Natural killer cell (primary cell): ENCODE measurements around the gene OSTC. TPM values are rescaled to one million over a fixed set of nuclear protein-coding genes. Genes with fewer than 3 reads are reported as not detected.

Source experiments
- ATAC-seq, 3 donors: fragments of 150-1000 bp in 2 of 3; fragments of 200-7000 bp in 1 of 3; cut with Tn5 transposase; 1 replicate in 1 of 3; 2 replicates in 2 of 3; pipeline ENCODE4 v1.10.0; 2021; ENCODE audit warnings: mild to moderate bottlenecking in 2 of 3, moderate library complexity in 2 of 3
- DNase-seq, 2 donors: peaks; one replicate each; pipeline versions ENCODE4 v3.0.0 to v3.0.0-alpha.2; 2013 to 2021; ENCODE audit warnings: mixed read lengths in 1 of 2
- H3K27ac ChIP-seq: one replicate; pipeline ENCODE4 v1.5.1; 2013; ENCODE audit warnings: mild to moderate bottlenecking, low read length
- H3K27me3 ChIP-seq: one replicate; pipeline ENCODE4 v1.6.1; 2013; ENCODE audit warnings: low read length; ENCODE audit not compliant: control insufficient read depth, insufficient read depth
- H3K36me3 ChIP-seq: one replicate; pipeline ENCODE4 v1.6.1; 2013; ENCODE audit warnings: low read length; ENCODE audit not compliant: control insufficient read depth, insufficient read depth
- H3K4me1 ChIP-seq: one replicate; pipeline ENCODE4 v1.6.1; 2013; ENCODE audit warnings: low read length; ENCODE audit not compliant: control insufficient read depth, insufficient read depth
- H3K4me3 ChIP-seq: one replicate; pipeline ENCODE4 v1.5.1; 2013; ENCODE audit warnings: low read length
- H3K9me3 ChIP-seq: one replicate; pipeline ENCODE4 v1.6.1; 2013; ENCODE audit warnings: low read length; ENCODE audit not compliant: control insufficient read depth, insufficient read depth
- H3K27ac Mint-ChIP-seq, 2 donors: one replicate each; pipeline ENCODE4 v1.8.0; 2022; ENCODE audit warnings: mild to moderate bottlenecking in 2 of 2, mixed read lengths in 2 of 2, moderate library complexity in 1 of 2
- H3K27me3 Mint-ChIP-seq, 2 donors: one replicate each; pipeline ENCODE4 v1.8.0; 2022; ENCODE audit warnings: low read depth in 2 of 2, mixed read lengths in 2 of 2
- H3K36me3 Mint-ChIP-seq: one replicate; pipeline ENCODE4 v1.8.0; 2022; ENCODE audit warnings: mixed read lengths
- H3K4me1 Mint-ChIP-seq, 2 donors: one replicate each; pipeline ENCODE4 v1.8.0; 2022; ENCODE audit warnings: mixed read lengths in 2 of 2
- H3K4me3 Mint-ChIP-seq: one replicate; pipeline ENCODE4 v1.8.0; 2022; ENCODE audit warnings: mild to moderate bottlenecking, moderate library complexity, mixed read lengths
- H3K9me3 Mint-ChIP-seq, 2 donors: one replicate each; pipeline ENCODE4 v1.8.0; 2022; ENCODE audit warnings: mixed read lengths in 2 of 2
- CTCF ChIP-seq: fragments of 200-600 bp; IDR thresholded peaks from one replicate; pipeline ENCODE4 v1.8.0; 2022; ENCODE audit warnings: antibody characterized with exemption
- WGBS: methylation state at CpG from one replicate; pipeline ENCODE4 v1.1.7; 2013; ENCODE audit warnings: missing lambda C conversion rate; ENCODE audit not compliant: insufficient coverage; 5-methylcytosine and 5-hydroxymethylcytosine counted together
- intact Hi-C: fragments of 100-400 bp; cut with micrococcal nuclease; formaldehyde crosslinking; loops from one replicate; pipeline ENCODE4 v1.14.2; 2022
- total RNA-seq, 4 donors: library from RNA; stranded (reverse); fragments of 120-200 nt in 1 of 4; gene quantifications; one replicate each; pipeline versions ENCODE4 v1.2.3 to v1.2.4, GENCODE V29; 2013 to 2022

OSTC gene
- total RNA-seq, 3 donors from 2014 or later (not counting 1 experiment from before 2014, with no cell fraction given), result 31.2 to 36.5 (median 32.2) TPM

GRCh38 chr4:108651014-108651791 is 804 bp downstream of the OSTC start:
- H3K4me3 Mint-ChIP-seq, result peak overlapping the region; percentile 98
- ATAC-seq (no peak), DNase-seq (peak in 1 of 2 donors; percentile 13)
- H3K9me3 Mint-ChIP-seq, result no peaks in the 10 kb centered on the region
- intact Hi-C loops, result no loop called here
- Histone ChIP-seq H3K4me3 (peak overlapping the region; percentile 65), H3K4me1 (peaks cover 5% of the 10 kb centered on the region), H3K9me3 (no peaks in the 10 kb centered on the region), H3K27ac (peak overlapping the region; percentile 87), H3K36me3 (peaks cover 7% of the 10 kb centered on the region), H3K27me3 (no peaks in the 10 kb centered on the region)
- TF ChIP-seq CTCF, result no peak
- H3K36me3 Mint-ChIP-seq, result no peaks in the 10 kb centered on the region
- peak overlapping the region; percentile 89 to 95 for H3K27ac Mint-ChIP-seq
- peaks cover 0 to 6% of the 10 kb centered on the region in 2 donors for H3K27me3 Mint-ChIP-seq
- peaks cover 36 to 37% of the 10 kb centered on the region in 2 donors for H3K4me1 Mint-ChIP-seq
- 8% methylated on average over 7 of the region's 9 CpGs for WGBS

GRCh38 chr4:108662629-108663028 is 12.2 kb downstream of the OSTC start:
- Histone ChIP-seq H3K36me3 (peaks cover 50% of the 10 kb centered on the region), H3K27ac (no peak overlapping the region), H3K27me3 (no peaks in the 10 kb centered on the region), H3K4me3 (no peak overlapping the region), H3K9me3 (no peaks in the 10 kb centered on the region), H3K4me1 (no peaks in the 10 kb centered on the region)
- Mint-ChIP-seq H3K27ac (no peak overlapping the region), H3K4me1 (peaks cover 5 to 10% of the 10 kb centered on the region in 2 donors), H3K36me3 (peaks cover 7% of the 10 kb centered on the region), H3K4me3 (no peak overlapping the region), H3K27me3 (no peaks in the 10 kb centered on the region), H3K9me3 (no peaks in the 10 kb centered on the region)
- ATAC-seq (no peak), DNase-seq (no peak)
- intact Hi-C loops, result no loop called here
- no peak for TF ChIP-seq CTCF
- WGBS, result 98% methylated on average over 3 of the region's 3 CpGs

GRCh38 chr4:108674356-108674977 is 24.1 kb downstream of the OSTC start:
- peaks cover 4% of the 10 kb centered on the region for H3K36me3 ChIP-seq
- Mint-ChIP-seq H3K36me3 (no peaks in the 10 kb centered on the region), H3K27me3 (no peaks in the 10 kb centered on the region), H3K27ac (no peak overlapping the region), H3K4me1 (no peaks in the 10 kb centered on the region), H3K4me3 (no peak overlapping the region), H3K9me3 (no peaks in the 10 kb centered on the region)
- H3K27ac ChIP-seq, result no peak overlapping the region
- no peak for TF ChIP-seq CTCF
- H3K4me1 ChIP-seq, result no peaks in the 10 kb centered on the region
- no peaks in the 10 kb centered on the region for H3K9me3 ChIP-seq
- DNase-seq (no peak), ATAC-seq (no peak)
- no peak overlapping the region for H3K4me3 ChIP-seq
- no CpG with 5 or more reads among the region's 4 CpGs for WGBS
- intact Hi-C loops, result no loop called here
- no peaks in the 10 kb centered on the region for H3K27me3 ChIP-seq
